ENCODE results near the gene GSAP.

Gene GSAP

GRCh38 chr7:77420986-77421672 is 5.0 kb upstream of the GSAP start:
- Histone ChIP-seq H3K27me3 (ENCODE audit: control insufficient read depth, insufficient read depth, low read length) (no peaks in the 10 kb centered on the region; the same call in 1 of the 2 replicates), H3K9ac (ENCODE audit: low read length) (no peak overlapping the region), H3K4me1 (ENCODE audit: control insufficient read depth, insufficient read depth, low read length) (peaks cover 30% of the 10 kb centered on the region), H3K9me3 (ENCODE audit: control insufficient read depth, insufficient read depth, low read depth, low read length) (no peaks in the 10 kb centered on the region; the same call in 1 of the 2 replicates), H3K36me3 (ENCODE audit: control insufficient read depth, insufficient read depth, low read length) (no peaks in the 10 kb centered on the region), H3K27ac (ENCODE audit: low read depth, low read length) (no peak overlapping the region), H3K4me3 (ENCODE audit: low read depth, low read length) (no peak overlapping the region)

GRCh38 chr7:77420438-77420837 is 4.3 kb upstream of the GSAP start:
- Histone ChIP-seq H3K4me3 (ENCODE audit: low read depth, low read length) (no peak overlapping the region), H3K27ac (ENCODE audit: low read depth, low read length) (no peak overlapping the region), H3K27me3 (ENCODE audit: control insufficient read depth, insufficient read depth, low read length) (peaks cover 5% of the 10 kb centered on the region), H3K9ac (ENCODE audit: low read length) (no peak overlapping the region), H3K9me3 (ENCODE audit: control insufficient read depth, insufficient read depth, low read depth, low read length) (no peaks in the 10 kb centered on the region; the same call in 1 of the 2 replicates), H3K4me1 (ENCODE audit: control insufficient read depth, insufficient read depth, low read length) (peaks cover 26% of the 10 kb centered on the region), H3K36me3 (ENCODE audit: control insufficient read depth, insufficient read depth, low read length) (no peaks in the 10 kb centered on the region)

GRCh38 chr7:77419102-77419501 is 3.0 kb upstream of the GSAP start:
- H3K27ac ChIP-seq (ENCODE audit: low read depth, low read length): no peak overlapping the region
- H3K36me3 ChIP-seq (ENCODE audit: control insufficient read depth, insufficient read depth, low read length): no peaks in the 10 kb centered on the region
- H3K9ac ChIP-seq (ENCODE audit: low read length): no peak overlapping the region
- H3K4me3 ChIP-seq (ENCODE audit: low read depth, low read length): no peak overlapping the region
- H3K4me1 ChIP-seq (ENCODE audit: control insufficient read depth, insufficient read depth, low read length): peaks cover 30% of the 10 kb centered on the region
- H3K9me3 ChIP-seq (ENCODE audit: control insufficient read depth, insufficient read depth, low read depth, low read length): no peaks in the 10 kb centered on the region; the same call in 1 of the 2 replicates
- peaks cover 17% of the 10 kb centered on the region for H3K27me3 ChIP-seq (ENCODE audit: control insufficient read depth, insufficient read depth, low read length)

GRCh38 chr7:77417801-77418200 is 1.7 kb upstream of the GSAP start:
- peaks cover 43% of the 10 kb centered on the region for H3K4me1 ChIP-seq (ENCODE audit: control insufficient read depth, insufficient read depth, low read length)
- H3K36me3 ChIP-seq (ENCODE audit: control insufficient read depth, insufficient read depth, low read length): no peaks in the 10 kb centered on the region

GRCh38 chr7:77416621-77417371 is 647 bp upstream of the GSAP start:
- Histone ChIP-seq H3K9me3 (ENCODE audit: control insufficient read depth, insufficient read depth, low read depth, low read length) (no peaks in the 10 kb centered on the region), H3K27me3 (ENCODE audit: control insufficient read depth, insufficient read depth, low read length) (peaks cover 17% of the 10 kb centered on the region), H3K27ac (ENCODE audit: low read depth, low read length) (peak overlapping the region; percentile 58; the same call in 1 of the 2 replicates), H3K36me3 (ENCODE audit: control insufficient read depth, insufficient read depth, low read length) (no peaks in the 10 kb centered on the region), H3K4me1 (ENCODE audit: control insufficient read depth, insufficient read depth, low read length) (peaks cover 53% of the 10 kb centered on the region), H3K9ac (ENCODE audit: low read length) (peak overlapping the region; percentile 36), H3K4me3 (ENCODE audit: low read depth, low read length) (peak overlapping the region; percentile 80)

More at GRCh38 chr7:77417801-77418200, 1.7 kb upstream of the GSAP start:
- Histone ChIP-seq H3K9ac (ENCODE audit: low read length) (no peak overlapping the region), H3K27me3 (ENCODE audit: control insufficient read depth, insufficient read depth, low read length) (peaks cover 17% of the 10 kb centered on the region), H3K9me3 (ENCODE audit: control insufficient read depth, insufficient read depth, low read depth, low read length) (no peaks in the 10 kb centered on the region), H3K27ac (ENCODE audit: low read depth, low read length) (no peak overlapping the region), H3K4me3 (ENCODE audit: low read depth, low read length) (no peak overlapping the region)

GRCh38 chr7:77415476-77415822 is 700 bp downstream of the GSAP start:
- Histone ChIP-seq H3K27ac (ENCODE audit: low read depth, low read length) (peak overlapping the region; percentile 58; the same call in 1 of the 2 replicates), H3K36me3 (ENCODE audit: control insufficient read depth, insufficient read depth, low read length) (no peaks in the 10 kb centered on the region), H3K9ac (ENCODE audit: low read length) (peak overlapping the region; percentile 80), H3K27me3 (ENCODE audit: control insufficient read depth, insufficient read depth, low read length) (peaks cover 17% of the 10 kb centered on the region), H3K9me3 (ENCODE audit: control insufficient read depth, insufficient read depth, low read depth, low read length) (no peaks in the 10 kb centered on the region), H3K4me3 (ENCODE audit: low read depth, low read length) (peak overlapping the region; percentile 80), H3K4me1 (ENCODE audit: control insufficient read depth, insufficient read depth, low read length) (peaks cover 54% of the 10 kb centered on the region)

GRCh38 chr7:77413861-77414424 is 2.2 kb downstream of the GSAP start:
- Histone ChIP-seq H3K27me3 (ENCODE audit: control insufficient read depth, insufficient read depth, low read length) (peaks cover 17% of the 10 kb centered on the region), H3K9me3 (ENCODE audit: control insufficient read depth, insufficient read depth, low read depth, low read length) (no peaks in the 10 kb centered on the region), H3K9ac (ENCODE audit: low read length) (no peak overlapping the region), H3K27ac (ENCODE audit: low read depth, low read length) (peak overlapping the region; percentile 56), H3K4me3 (ENCODE audit: low read depth, low read length) (peak overlapping the region; percentile 19), H3K4me1 (ENCODE audit: control insufficient read depth, insufficient read depth, low read length) (peaks cover 57% of the 10 kb centered on the region), H3K36me3 (ENCODE audit: control insufficient read depth, insufficient read depth, low read length) (no peaks in the 10 kb centered on the region)

- Histone ChIP-seq H3K27ac (ENCODE audit: low read depth, low read length) (peak overlapping the region; percentile 5; the same call in 1 of the 2 replicates), H3K36me3 (ENCODE audit: control insufficient read depth, insufficient read depth, low read length) (no peaks in the 10 kb centered on the region), H3K4me1 (ENCODE audit: control insufficient read depth, insufficient read depth, low read length) (peaks cover 53% of the 10 kb centered on the region), H3K9me3 (ENCODE audit: control insufficient read depth, insufficient read depth, low read depth, low read length) (no peaks in the 10 kb centered on the region), H3K9ac (ENCODE audit: low read length) (peak overlapping the region; percentile 22), H3K4me3 (ENCODE audit: low read depth, low read length) (no peak overlapping the region), H3K27me3 (ENCODE audit: control insufficient read depth, insufficient read depth, low read length) (peaks cover 17% of the 10 kb centered on the region)
Observed at GRCh38 chr7:77413128-77413527, 3.0 kb downstream of the GSAP start.

- peaks cover 7% of the 10 kb centered on the region for H3K27me3 ChIP-seq (ENCODE audit: control insufficient read depth, insufficient read depth, low read length)
- no peaks in the 10 kb centered on the region for H3K36me3 ChIP-seq (ENCODE audit: control insufficient read depth, insufficient read depth, low read length)
- no peaks in the 10 kb centered on the region for H3K9me3 ChIP-seq (ENCODE audit: control insufficient read depth, insufficient read depth, low read depth, low read length)
- H3K4me1 ChIP-seq (ENCODE audit: control insufficient read depth, insufficient read depth, low read length): peaks cover 38% of the 10 kb centered on the region
- no peak overlapping the region for H3K4me3 ChIP-seq (ENCODE audit: low read depth, low read length)
- no peak overlapping the region for H3K27ac ChIP-seq (ENCODE audit: low read depth, low read length)
- no peak overlapping the region for H3K9ac ChIP-seq (ENCODE audit: low read length)
Observed at GRCh38 chr7:77409739-77410547, 6.2 kb downstream of the GSAP start.

- Histone ChIP-seq H3K4me1 (ENCODE audit: control insufficient read depth, insufficient read depth, low read length) (peaks cover 32% of the 10 kb centered on the region), H3K27me3 (ENCODE audit: control insufficient read depth, insufficient read depth, low read length) (no peaks in the 10 kb centered on the region; the same call in 1 of the 2 replicates), H3K36me3 (ENCODE audit: control insufficient read depth, insufficient read depth, low read length) (no peaks in the 10 kb centered on the region), H3K9ac (ENCODE audit: low read length) (no peak overlapping the region), H3K4me3 (ENCODE audit: low read depth, low read length) (no peak overlapping the region), H3K9me3 (ENCODE audit: control insufficient read depth, insufficient read depth, low read depth, low read length) (no peaks in the 10 kb centered on the region), H3K27ac (ENCODE audit: low read depth, low read length) (no peak overlapping the region)
Observed at GRCh38 chr7:77409005-77409738, 7.0 kb downstream of the GSAP start.
